Jurkat, Clone E6-1 (cell line): ENCODE results near the gene ARHGEF28.

Source experiments
- DNase-seq: peaks from one replicate; pipeline ENCODE4 v3.0.0-alpha.2; 2011; ENCODE audit warnings: low read depth, low spot score
- H3K4me3 ChIP-seq: 2 replicates; pipeline ENCODE4 v1.5.1; 2011; ENCODE audit warnings: mild to moderate bottlenecking, low read length, control low read depth, moderate library complexity

Gene ARHGEF28

DNA sequence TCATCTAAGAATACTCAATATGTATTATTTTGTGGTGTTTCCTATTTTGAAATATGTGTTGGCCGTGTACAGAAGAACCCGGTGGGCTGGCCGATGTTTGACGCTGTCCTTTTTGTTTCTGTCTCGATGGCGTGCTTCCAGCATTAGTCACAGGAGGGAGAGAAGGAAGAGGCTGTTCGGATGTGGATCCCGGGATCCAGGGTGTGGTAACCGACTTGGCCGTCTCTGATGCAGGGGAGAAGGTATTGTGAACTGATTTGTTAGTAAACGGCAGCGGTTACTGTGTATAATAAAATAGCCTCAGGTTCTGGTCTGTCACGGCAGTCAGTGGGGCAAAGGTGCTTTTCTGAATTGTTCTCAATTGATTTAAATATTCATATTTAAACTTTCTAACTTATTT lies 275.0 kb downstream of the ARHGEF28 start:
- no peak overlapping the region for H3K4me3 ChIP-seq
- no peak for DNase-seq

DNA sequence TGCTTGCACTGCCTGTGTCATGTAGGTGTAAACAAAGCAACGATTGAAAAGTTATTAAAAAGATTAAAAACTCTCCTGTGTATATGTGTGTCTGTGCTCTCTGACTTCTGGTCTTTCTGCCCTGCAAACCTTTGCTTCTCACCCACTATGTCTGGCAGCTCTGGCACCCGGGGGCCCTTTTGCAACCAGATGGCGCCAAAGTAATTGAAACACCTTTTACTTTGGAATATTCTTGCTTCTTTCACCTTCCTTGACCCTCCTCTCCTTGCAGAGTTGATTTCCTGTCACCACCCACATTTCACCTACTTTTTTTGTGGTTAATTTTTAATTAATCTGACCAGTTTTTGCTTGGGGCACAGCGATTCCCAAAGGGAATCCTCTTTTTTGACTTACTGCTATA lies 275.5 kb downstream of the ARHGEF28 start:
- no peak for DNase-seq
- no peak overlapping the region for H3K4me3 ChIP-seq

DNA sequence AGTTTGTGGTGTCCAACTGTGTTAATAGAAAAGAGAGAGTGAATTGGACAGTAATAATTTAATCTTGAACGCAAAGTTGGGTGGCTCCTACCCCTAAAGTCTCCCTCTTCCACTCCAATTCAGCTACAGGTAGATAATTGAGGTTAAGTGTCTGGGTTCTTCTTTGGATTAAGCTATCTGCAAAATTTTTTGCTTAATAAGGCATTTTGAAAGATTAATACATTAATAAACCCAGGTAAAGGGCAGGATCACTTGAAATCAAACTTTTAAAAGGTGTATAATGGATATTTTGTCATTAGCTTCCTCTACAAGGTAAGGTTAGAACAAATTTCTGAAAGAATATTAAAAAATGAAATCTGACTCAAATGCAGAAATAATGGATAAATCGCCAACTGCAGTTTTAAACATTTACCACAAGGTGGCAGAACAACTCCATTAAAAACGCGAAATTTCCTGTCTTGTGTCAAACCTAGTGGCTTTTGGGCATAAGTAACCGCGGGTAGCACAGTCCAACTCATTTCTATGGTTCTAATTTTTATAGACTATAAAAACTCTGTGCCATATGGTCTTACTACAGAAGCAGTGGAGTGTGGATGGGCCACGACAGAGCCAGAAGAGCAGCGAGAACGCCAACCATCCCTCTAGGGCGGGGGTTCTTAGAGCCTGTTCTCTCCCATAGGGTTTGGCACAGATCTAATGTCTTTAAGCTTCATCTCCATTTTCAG lies 276.5 kb downstream of the ARHGEF28 start:
- H3K4me3 ChIP-seq: no peak overlapping the region
- peak; percentile 61 for DNase-seq

DNA sequence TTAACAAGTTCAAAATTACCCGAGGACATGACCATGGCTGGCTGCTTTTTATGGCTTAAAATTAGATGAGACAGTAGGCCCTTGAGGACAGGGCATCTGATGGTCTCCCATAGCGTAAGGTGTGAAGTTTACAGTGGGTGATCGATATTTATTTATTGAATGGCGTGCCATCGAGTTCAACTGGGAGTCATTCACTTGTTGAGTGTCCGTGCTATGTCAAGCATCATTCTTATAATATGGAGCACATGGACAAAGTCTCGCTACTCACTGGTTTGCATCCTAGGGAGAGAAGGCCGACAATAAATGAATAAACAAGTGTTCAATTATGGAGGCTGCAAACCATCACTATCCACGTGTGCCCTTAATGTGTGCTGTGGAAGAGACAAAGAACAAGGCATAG lies 277.2 kb downstream of the ARHGEF28 start:
- no peak for DNase-seq
- no peak overlapping the region for H3K4me3 ChIP-seq

DNA sequence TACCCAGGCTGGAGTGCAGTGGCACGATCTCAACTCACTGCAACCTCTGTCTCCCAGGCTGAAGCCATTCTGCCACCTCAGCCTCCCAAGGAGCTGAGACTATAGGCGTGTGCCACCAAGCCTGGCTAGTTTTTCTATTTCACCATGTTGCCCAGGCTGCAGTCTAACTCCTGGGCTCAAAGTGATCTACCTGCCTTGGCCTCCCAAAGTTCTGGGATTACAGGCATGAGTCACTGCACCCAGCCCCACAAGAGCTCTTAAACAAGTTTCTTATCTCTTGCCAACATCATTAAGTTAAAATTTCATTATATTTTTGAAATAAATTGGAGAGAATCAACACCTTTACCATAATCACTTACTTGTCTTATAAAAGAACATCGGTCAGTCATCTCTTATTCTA lies 280.3 kb downstream of the ARHGEF28 start:
- no peak overlapping the region for H3K4me3 ChIP-seq
- no peak for DNase-seq

DNA sequence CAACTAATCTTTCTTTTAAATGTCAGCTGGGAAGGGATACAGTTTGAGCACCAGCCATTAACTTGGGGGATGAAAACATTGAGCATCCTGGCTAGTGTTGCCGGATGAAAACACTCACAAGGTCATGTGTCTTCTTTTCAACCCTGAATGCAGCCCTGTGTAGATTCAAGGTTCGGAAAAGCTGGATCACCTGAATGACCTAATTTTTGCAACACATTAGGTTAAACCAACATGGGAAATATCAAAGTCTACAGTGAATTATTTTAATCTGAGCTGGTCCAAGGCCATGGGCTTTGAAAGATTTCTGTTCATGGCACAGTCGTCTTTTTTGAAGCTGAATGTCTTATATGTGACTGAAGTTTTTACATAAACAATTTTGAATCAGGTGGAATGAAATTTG lies 281.2 kb downstream of the ARHGEF28 start:
- H3K4me3 ChIP-seq: no peak overlapping the region
- DNase-seq: no peak

DNA sequence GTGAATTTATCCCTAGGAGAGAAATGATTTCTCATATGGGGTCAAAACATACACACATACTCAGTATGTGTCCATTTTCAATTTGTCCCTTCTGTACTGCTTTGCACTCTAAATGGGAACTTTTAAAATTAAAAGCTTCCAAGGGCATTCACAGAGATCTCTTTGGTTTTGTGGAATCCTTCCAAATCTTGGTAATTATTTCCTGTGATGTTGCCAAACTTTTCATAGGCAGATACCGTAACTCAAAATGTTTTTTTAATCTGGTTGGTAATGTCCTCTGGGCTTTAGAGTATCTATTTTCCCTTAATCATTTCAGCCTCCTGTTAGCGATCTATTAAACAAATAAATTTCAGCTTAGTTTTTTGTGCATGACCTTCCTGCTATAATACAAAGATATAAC lies 282.4 kb downstream of the ARHGEF28 start:
- no peak overlapping the region for H3K4me3 ChIP-seq
- DNase-seq: no peak

DNA sequence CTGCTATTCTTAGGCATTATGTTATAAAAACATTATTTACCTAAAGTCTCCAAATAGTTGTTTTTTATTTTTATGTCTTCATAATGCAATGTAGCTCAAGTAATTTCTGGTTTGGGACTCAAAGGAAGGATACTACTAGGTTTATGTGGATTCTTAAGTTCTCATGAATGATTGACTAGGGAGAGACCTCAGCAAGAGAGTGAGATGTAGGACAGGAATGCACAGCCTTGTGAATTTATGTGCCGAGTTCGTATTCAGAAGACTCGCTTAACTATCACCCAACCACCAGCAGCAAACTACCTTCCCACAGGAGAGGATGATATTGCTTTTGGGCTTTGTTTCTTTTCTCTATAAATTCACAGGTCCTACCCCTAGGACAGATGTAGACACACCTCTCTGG lies 282.9 kb downstream of the ARHGEF28 start:
- no peak for DNase-seq
- H3K4me3 ChIP-seq: no peak overlapping the region

DNA sequence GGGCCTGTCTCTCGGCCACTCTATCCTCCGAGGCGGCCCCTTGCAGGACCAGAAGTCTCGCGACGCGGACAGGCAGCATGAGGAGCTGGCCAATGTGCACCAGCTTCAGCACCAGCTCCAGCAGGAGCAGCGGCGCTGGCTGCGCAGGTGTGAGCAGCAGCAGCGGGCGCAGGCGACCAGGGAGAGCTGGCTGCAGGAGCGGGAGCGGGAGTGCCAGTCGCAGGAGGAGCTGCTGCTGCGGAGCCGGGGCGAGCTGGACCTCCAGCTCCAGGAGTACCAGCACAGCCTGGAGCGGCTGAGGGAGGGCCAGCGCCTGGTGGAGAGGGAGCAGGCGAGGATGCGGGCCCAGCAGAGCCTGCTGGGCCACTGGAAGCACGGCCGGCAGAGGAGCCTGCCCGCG lies 283.5 kb downstream of the ARHGEF28 start:
- H3K4me3 ChIP-seq: no peak overlapping the region
- no peak for DNase-seq

DNA sequence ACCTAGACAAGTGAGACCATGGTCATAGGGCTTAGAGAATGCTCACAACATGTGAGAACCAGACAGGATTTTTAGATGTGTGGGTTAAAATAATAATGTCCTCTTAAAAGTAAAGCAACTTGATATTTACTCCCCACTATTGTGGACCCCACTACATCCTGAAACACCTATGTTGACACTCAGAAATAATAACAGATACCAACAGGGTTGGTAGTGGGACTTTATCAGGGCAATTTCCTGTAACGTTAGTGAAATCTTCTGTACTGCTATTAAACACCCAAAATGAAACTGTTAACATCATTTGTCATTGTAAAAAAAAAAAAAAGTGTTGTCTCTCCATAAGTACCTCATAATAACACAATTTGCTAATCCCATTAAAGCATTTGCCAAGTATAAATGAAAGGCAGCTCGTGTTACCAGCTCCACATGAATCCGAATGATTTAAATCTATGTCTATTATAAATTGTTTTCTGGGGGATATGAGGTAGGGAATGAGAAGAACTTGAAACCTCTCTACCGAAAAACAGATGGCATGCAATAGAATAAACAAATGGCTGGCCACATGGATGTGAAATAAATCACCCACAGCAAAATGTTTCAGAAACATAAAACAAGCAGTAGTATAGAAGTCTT lies 285.9 kb downstream of the ARHGEF28 start:
- DNase-seq: no peak
- no peak overlapping the region for H3K4me3 ChIP-seq

DNA sequence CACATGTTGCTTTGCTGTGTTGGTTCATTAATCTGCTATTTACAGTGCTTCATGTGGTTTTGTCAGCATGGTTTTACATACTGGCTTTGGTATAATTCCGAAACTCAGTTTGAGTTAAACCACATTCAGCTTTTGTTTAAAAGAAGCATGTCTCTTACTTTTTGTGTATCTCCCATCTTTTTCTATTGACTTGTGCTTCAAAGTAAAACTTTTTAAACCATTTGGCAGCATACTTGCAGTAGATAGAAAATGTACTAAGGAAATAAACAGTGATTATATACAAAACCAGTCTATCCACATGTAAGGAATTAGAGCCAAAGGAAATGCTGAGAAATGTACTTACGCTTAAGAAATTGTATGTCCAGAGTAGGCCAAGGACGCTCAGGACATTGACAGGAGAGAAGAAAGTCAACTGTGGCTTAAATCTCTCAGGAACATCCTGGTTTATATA lies 286.9 kb downstream of the ARHGEF28 start:
- peak; percentile 64 for DNase-seq
- H3K4me3 ChIP-seq: no peak overlapping the region

DNA sequence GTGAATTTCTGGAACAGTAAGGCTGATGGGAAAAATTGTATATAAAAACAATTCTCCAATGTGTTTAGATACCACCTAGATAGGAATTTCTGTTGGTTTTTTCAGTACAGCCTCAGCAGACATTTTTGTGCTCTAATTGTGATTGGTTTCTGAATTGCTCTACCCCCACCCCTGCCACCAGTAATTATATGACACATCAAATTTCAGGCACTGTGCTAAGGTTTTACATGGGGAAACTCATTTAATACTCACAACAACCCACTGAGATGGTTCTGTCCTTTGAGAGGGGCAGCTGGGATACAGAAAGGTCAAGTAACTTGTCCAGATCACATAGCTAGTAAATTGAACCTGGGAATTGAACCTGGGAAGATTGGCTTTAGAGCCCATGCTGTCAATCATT lies 288.0 kb downstream of the ARHGEF28 start:
- DNase-seq: no peak
- no peak overlapping the region for H3K4me3 ChIP-seq

DNA sequence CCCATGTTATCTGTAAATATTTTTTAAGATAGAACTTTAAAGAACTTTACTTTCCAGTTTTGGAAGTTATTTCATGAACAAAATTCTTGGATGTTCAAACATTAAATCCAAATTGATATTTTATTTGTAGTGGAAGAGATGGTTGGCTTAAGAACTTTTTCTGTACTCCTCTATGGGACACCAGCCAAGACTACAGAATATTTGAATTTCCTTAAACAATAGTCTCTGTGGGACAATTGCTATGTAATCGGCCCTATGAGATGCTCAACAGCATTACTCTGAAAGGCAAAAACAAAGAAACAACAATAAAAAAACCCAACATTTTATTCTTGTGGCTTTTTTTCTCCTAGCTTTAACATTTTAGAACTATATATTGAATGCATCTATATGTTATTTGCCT lies 289.3 kb downstream of the ARHGEF28 start:
- H3K4me3 ChIP-seq: no peak overlapping the region
- no peak for DNase-seq

DNA sequence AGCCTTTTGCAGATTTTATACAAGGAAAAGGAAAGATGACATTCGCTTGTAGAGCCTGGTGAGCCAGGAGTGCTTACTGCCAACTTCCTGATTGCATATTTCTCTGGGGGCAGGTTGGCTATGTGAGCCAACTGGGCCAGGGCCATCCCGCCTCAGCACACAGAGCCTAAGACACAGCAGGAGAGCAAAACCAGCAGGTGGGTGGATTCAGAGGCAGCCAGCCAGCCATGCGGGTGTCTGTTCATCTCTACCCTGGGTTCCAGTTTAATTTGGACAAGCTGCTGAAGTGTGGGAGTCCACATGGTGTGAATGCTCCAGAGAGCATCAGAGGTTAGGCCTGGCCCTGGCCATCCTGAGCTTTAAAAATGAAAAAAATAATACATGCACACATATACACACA lies 291.4 kb downstream of the ARHGEF28 start:
- no peak for DNase-seq
- no peak overlapping the region for H3K4me3 ChIP-seq

DNA sequence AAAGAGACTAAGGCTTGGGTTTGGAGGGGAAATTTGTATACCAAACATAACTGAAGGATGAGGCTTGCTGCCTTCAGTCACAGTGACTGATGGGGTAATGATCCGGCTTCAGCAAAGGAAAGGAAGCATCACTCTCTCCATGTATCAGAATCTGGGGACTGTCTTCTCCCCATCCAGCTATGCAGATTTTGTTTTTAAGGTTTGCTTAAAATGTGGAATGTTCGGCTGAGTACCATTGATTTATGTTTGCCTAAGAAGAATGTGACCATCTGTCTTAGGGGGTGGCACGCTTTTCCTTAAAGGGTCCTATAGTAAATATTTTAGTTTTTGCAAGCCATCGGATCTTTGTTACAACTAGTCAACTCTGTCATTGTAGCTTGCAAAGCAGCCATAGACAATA lies 291.9 kb downstream of the ARHGEF28 start:
- no peak for DNase-seq
- no peak overlapping the region for H3K4me3 ChIP-seq

DNA sequence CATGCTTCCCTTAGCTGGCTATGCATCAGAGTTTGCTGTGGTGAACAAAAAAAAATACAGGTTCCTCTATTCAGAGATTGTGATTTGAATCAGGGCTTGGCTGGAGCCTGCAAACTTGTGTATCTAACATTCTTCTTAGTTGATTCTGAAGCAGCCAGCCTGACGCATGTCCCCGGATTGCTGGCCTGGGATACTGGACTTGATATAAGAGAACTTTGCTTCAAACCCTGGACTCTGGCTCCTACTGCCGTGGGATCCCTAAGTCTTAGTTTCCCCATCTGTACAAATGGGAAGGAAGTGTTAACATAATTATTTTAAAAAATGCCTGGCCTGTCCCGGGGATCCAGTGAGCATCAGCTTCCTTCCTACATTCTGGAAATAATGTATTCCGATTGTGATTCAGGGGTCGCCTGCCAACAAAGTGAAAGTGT lies 292.8 kb downstream of the ARHGEF28 start:
- H3K4me3 ChIP-seq: no peak overlapping the region
- DNase-seq: no peak

DNA sequence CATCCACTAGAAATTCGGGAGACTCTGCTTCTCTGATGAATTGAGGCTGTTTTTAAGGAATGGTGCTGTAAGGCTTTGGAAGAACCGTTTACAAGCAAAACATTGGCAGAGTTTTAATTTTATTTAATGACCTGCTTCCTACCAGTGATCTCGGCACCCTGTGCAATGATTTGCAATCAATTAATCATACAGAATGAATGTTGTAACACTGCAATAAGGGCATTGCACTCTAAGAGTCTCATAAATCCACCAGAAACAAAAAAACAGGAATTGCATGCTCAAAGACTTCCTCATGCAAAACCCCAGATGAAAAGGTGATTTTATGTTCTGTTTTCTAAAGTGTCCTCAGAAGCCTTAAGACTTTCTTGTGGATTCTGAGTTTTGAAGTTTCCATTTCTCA lies 295.7 kb downstream of the ARHGEF28 start:
- no peak overlapping the region for H3K4me3 ChIP-seq
- no peak for DNase-seq

DNA sequence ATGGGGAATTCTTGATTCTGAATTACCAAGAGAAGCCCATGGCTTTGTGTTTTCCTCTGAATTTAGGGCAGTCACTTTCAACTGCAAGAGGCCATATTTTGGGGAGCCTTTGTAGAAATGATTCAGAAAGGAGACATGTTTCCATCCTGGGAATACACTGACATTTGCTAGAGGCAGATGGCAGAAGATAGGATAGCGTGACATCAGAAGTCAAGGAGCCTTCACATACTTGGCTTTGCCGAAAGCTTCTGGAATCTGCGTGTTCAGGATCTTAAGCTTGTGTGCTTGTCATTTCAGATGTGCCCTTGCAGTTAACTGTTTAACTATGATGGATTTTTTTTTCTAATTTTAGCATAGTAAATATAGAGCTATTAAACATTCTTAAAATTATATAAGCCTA lies 296.2 kb downstream of the ARHGEF28 start:
- DNase-seq: no peak
- H3K4me3 ChIP-seq: no peak overlapping the region

DNA sequence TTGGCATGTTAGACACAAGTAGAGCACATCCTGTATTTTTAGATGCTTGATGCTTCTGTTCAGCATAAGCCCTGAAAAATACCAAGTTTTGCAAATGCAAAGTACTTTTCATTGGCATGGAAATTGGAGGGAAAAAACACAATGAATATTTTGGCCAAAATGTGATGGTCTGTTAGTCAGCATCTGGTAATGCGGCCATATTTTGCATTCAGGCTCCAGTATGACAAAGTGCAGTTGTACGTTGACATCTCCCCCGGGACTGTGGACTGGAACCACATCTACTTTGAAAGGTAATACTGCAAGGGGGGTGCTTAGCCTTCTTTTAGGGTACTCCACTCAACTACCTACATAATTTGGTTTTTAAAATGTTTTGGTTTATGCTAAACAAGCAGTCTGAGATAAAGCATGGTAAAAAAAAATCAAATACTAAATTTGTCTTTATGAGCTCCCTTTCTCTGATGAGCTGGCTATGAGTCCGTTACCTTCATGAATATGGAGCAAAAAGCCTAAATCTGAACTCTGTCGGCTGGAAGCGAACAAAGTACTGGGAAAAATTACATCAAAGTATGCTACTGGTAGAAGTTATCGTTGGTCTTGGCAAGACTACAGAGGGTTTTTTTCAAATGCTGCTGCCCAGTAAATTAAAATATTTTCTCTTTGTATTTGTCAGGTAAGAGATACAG lies 297.0 kb downstream of the ARHGEF28 start:
- DNase-seq: no peak
- no peak overlapping the region for H3K4me3 ChIP-seq

DNA sequence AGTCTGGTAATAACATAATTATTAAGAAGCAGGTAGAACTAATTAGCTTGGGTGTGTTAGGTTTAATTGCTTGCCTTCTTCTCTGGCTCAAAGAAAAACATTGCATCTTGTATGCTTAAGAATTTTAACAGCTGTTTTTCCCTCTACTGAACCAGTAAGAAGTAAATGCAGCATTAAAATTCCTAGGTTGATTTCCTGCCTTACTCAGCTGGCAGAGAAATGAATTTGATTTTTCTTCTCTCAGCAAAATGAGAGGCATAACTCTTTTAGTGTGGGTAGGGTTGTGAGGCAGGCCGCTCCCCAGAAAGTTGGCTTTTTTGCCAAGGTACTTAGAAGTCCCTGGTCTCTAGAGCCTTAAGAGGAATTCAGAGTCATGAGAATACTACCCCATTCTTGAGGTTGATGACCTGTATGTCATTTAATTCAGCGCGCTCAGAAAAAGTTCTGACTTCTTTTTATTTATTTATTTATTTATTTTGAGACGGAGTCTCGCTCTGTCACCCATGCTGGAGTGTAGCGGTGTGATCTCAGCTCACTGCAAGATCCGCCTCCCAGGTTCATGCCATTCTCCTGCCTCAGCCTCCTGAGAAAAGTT lies 302.6 kb downstream of the ARHGEF28 start:
- DNase-seq: no peak
- H3K4me3 ChIP-seq: no peak overlapping the region
